GM18951 (cell line): Measurements from ENCODE around the gene FARP2.
"Not testable (repeated sequence)": the region's sequence is repeated elsewhere in the genome, so short reads cannot be mapped to it uniquely, and the experiment has no call there.

Experiments used
- POLR2A ChIP-seq: IDR thresholded peaks from 4 replicates; pipeline ENCODE4 v1.6.1; 2011; ENCODE audit warnings: mild to moderate bottlenecking; ENCODE audit not compliant: insufficient read length, insufficient read depth; ENCODE audit errors: extremely low read depth
- in situ Hi-C: fragments of 300-500 bp; cut with MboI; formaldehyde crosslinking; loops from one replicate; pipeline ENCODE4 v1.12.0; 2022; ENCODE audit warnings: low sequenced_read_pairs, mixed read lengths, inconsistent platforms; ENCODE audit not compliant: unreplicated experiment

Gene FARP2

GRCh38 chr2:241386519-241386918 is 30.4 kb downstream of the FARP2 start:
- in situ Hi-C loops = no loop called here
- TF ChIP-seq POLR2A = no peak

GRCh38 chr2:241389697-241390096 is 33.6 kb downstream of the FARP2 start:
- in situ Hi-C loops = no loop called here
- TF ChIP-seq POLR2A = no peak

GRCh38 chr2:241390301-241391206 is 34.5 kb downstream of the FARP2 start:
- in situ Hi-C loops = no loop called here

GRCh38 chr2:241391892-241392665 is 36.0 kb downstream of the FARP2 start:
- in situ Hi-C loops = no loop called here
- no peak for TF ChIP-seq POLR2A

More at GRCh38 chr2:241390301-241391206, 34.5 kb downstream of the FARP2 start:
- TF ChIP-seq POLR2A = no peak

- in situ Hi-C loops = not testable (repeated sequence)
Observed at GRCh38 chr2:241392753-241393152, 36.7 kb downstream of the FARP2 start.

GRCh38 chr2:241393524-241394196 is 37.6 kb downstream of the FARP2 start:
- in situ Hi-C loops = no loop called here

GRCh38 chr2:241396809-241397208 is 40.7 kb downstream of the FARP2 start:
- in situ Hi-C loops = not testable (repeated sequence)

More at GRCh38 chr2:241393524-241394196, 37.6 kb downstream of the FARP2 start:
- no peak for TF ChIP-seq POLR2A

- in situ Hi-C loops = no loop called here
- TF ChIP-seq POLR2A = no peak
Observed at GRCh38 chr2:241399941-241400922, 44.1 kb downstream of the FARP2 start.

GRCh38 chr2:241408849-241409248 is 52.8 kb downstream of the FARP2 start:
- in situ Hi-C loops = no loop called here
- TF ChIP-seq POLR2A = no peak

- TF ChIP-seq POLR2A = no peak
Observed at GRCh38 chr2:241410739-241411176, 54.7 kb downstream of the FARP2 start.

GRCh38 chr2:241412144-241412543 is 56.1 kb downstream of the FARP2 start:
- no peak for TF ChIP-seq POLR2A
- in situ Hi-C loops = no loop called here

More at GRCh38 chr2:241410739-241411176, 54.7 kb downstream of the FARP2 start:
- in situ Hi-C loops = no loop called here

- in situ Hi-C loops = not testable (repeated sequence)
Observed at GRCh38 chr2:241413501-241413900, 57.4 kb downstream of the FARP2 start.
